ENCODE data around the gene SINHCAF.
"Not testable (repeated sequence)": the region's sequence is repeated elsewhere in the genome, so short reads cannot be mapped to it uniquely, and the experiment has no call there.

SINHCAF gene

GRCh38 chr12:31279390-31279924, 46.5 kb downstream of the SINHCAF start:
- DNase-seq (ENCODE audit: low read depth), result no peak
- H3K4me3 ChIP-seq (ENCODE audit: low read depth, low read length), result no peak overlapping the region
- no peak for TF ChIP-seq CTCF (IDR thresholded peaks at IDR 0.05; ENCODE audit: low read depth, low read length, missing control alignments)

DNA sequence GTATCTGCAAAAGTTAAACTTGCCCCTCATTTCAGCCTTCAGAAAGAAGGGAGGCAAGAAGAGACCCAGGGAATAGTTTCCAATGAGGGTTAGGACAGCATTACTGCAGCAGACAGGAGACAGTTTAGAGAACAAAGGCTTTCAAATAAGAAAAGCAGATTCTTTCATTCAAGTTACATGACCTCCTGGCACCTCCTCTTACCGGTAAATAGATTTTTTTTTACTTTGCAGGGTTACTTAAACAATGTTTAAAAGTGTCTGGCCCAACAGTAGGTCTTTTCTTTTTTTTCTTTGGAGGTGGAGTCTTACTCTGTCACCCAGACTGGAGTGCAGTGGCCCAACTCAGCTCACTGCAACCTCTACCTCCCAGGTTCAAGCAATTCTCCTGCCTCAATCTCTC, 47.1 kb downstream of the SINHCAF start:
- TF ChIP-seq CTCF (IDR thresholded peaks at IDR 0.05; ENCODE audit: low read depth, low read length, missing control alignments), result no peak
- no peak for DNase-seq (ENCODE audit: low read depth)
- H3K4me3 ChIP-seq (ENCODE audit: low read depth, low read length), result no peak overlapping the region

- TF ChIP-seq CTCF (IDR thresholded peaks at IDR 0.05; ENCODE audit: low read depth, low read length, missing control alignments), result no peak
- H3K4me3 ChIP-seq (ENCODE audit: low read depth, low read length), result no peak overlapping the region
- no peak for DNase-seq (ENCODE audit: low read depth)
Observed at GRCh38 chr12:31278424-31278823, 47.5 kb downstream of the SINHCAF start.

DNA sequence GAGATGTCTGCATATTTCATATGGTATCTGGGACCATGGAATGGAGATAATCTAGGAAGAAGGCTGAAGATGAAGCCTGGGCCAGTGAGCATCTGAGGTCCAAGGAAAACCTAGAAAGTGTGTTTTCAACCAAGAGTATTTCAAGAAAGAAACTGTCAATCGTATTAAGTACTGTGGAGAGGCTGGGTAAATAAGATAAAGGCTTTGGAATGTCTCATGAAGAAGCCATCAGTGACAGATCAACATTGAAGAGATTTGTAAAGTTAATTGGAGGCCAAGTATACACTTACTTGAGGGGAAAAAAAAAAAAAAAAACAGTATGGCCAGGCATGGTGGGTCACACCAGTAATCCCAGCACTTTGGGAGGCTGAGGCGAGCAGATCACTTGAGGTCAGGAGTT, 48.9 kb downstream of the SINHCAF start:
- no peak overlapping the region for H3K4me3 ChIP-seq (ENCODE audit: low read depth, low read length)
- no peak for TF ChIP-seq CTCF (IDR thresholded peaks at IDR 0.05; ENCODE audit: low read depth, low read length, missing control alignments)

GRCh38 chr12:31275491-31275890, 50.5 kb downstream of the SINHCAF start:
- no peak for TF ChIP-seq CTCF (IDR thresholded peaks at IDR 0.05; ENCODE audit: low read depth, low read length, missing control alignments)

More for the DNA sequence above, 48.9 kb downstream of the SINHCAF start:
- DNase-seq (ENCODE audit: low read depth), result no peak

DNA sequence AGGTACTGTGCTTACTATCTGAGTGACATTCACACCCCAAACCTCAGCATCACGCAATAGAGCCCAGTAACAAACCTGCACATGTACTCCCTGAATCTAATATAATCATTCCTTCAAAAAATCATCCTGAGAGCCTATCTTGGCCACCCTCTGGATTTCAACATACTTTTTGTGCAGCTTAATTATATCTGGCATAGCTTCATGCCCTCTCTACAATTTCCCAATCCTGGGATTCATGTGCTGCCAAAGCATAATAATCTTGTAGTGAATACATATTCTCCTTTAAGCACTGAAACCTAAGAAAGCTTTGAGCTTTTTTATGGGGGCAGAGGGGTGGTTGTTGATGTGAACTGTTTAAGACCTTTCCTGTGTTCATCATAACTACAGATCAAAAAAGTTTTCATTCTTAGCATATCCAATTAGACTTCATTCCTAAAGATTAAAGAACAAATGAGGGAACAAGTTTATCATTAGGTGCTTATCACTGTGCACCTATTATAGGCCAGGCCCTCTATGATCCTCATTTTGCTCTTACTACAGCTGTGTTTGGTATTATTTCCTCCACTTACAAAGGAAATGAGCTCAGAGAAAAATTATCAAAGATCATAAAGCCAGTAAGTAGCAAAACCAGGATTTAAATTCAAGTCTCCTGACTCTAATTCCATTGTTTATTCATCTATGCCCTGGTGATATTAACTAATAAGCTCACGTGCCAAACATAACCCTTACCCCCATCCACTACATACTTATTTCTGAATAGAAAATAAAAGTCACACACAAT, 51.2 kb downstream of the SINHCAF start:
- H3K4me3 ChIP-seq (ENCODE audit: low read depth, low read length), result no peak overlapping the region
- no peak for TF ChIP-seq CTCF (IDR thresholded peaks at IDR 0.05; ENCODE audit: low read depth, low read length, missing control alignments)
- DNase-seq (ENCODE audit: low read depth), result no peak

More at GRCh38 chr12:31275491-31275890, 50.5 kb downstream of the SINHCAF start:
- no peak for DNase-seq (ENCODE audit: low read depth)
- H3K4me3 ChIP-seq (ENCODE audit: low read depth, low read length), result no peak overlapping the region

DNA sequence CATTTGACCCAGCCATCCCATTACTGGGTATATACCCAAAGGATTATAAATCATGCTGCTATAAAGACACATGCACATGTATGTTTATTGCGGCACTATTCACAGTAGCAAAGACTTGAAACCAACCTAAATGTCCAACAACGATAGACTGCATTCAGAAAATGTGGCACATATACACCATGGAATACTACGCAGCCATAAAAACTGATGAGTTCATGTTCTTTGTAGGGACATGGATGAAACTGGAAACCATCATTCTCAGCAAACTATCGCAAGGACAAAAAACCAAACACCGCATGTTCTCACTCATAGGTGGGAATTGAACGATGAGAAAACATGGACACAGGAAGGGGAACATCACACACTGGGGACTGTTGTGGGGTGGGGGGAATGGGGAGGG, 52.2 kb downstream of the SINHCAF start:
- DNase-seq (ENCODE audit: low read depth); H3K4me3 ChIP-seq (ENCODE audit: low read depth, low read length): not testable (repeated sequence)
